ENCODE results near the gene ABCC4. TPM values are rescaled to one million over a fixed set of nuclear protein-coding genes. Genes with fewer than 3 reads are reported as not detected.
"Not testable (repeated sequence)": the region's sequence is repeated elsewhere in the genome, so short reads cannot be mapped to it uniquely, and the experiment has no call there.

The ABCC4 gene
- total RNA-seq, 1 experiment from 2014 or later, result 9.4 TPM

DNA sequence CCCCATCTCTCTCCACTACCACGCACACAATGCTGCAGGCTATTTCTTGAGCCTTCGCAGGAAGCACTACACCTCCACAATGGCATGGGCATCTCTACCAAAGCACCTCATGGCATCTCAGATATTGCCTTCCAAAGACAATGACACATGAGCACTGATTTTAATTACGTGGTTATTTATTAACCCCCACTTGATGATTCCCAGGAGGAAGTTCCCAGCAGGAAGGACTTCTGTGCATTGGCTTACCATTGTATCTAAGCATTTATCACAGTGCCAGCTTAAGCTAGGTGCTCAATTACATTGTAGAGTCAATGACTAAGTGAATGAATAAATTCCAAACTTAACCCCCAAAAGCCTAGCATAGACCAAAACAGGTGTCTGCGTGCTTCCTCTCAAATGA, 101.4 kb downstream of the ABCC4 start:
- no peak for DNase-seq
- Histone ChIP-seq H3K4me3 (no peak overlapping the region), H3K36me3 (peaks cover 8% of the 10 kb centered on the region), H3K9me3 (no peaks in the 10 kb centered on the region), H3K27me3 (no peaks in the 10 kb centered on the region)

GRCh38 chr13:95198606-95199005, 102.6 kb downstream of the ABCC4 start:
- H3K27me3 ChIP-seq, H3K9me3 ChIP-seq, DNase-seq, H3K4me3 ChIP-seq: not testable (repeated sequence)
- H3K36me3 ChIP-seq, result peaks cover 17% of the 10 kb centered on the region

GRCh38 chr13:95197548-95197947, 103.7 kb downstream of the ABCC4 start:
- no peaks in the 10 kb centered on the region for H3K27me3 ChIP-seq
- peaks cover 21% of the 10 kb centered on the region for H3K36me3 ChIP-seq
- no peaks in the 10 kb centered on the region for H3K9me3 ChIP-seq
- no peak overlapping the region for H3K4me3 ChIP-seq
- no peak for DNase-seq

DNA sequence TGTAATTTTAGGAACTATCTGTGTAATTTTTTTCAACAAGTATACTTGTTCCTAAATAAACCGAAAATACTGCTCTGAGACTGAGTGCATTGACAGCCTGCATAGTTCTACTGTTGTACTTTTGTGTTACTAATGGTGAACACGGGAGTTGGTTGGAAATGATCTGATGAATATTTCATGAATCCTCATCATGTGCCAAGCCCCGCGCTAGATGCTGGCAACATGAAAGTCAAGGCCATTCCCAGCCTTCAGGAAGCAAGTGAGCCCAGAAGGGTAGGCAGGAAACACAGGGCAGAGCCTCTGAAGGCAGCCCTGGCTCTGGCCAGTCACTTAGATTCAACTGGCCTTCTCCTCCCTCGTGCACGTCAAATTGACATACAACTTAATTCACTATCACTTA, 106.1 kb downstream of the ABCC4 start:
- Histone ChIP-seq H3K36me3 (peaks cover 21% of the 10 kb centered on the region), H3K27me3 (no peaks in the 10 kb centered on the region), H3K9me3 (no peaks in the 10 kb centered on the region), H3K4me3 (no peak overlapping the region)
- no peak for DNase-seq

DNA sequence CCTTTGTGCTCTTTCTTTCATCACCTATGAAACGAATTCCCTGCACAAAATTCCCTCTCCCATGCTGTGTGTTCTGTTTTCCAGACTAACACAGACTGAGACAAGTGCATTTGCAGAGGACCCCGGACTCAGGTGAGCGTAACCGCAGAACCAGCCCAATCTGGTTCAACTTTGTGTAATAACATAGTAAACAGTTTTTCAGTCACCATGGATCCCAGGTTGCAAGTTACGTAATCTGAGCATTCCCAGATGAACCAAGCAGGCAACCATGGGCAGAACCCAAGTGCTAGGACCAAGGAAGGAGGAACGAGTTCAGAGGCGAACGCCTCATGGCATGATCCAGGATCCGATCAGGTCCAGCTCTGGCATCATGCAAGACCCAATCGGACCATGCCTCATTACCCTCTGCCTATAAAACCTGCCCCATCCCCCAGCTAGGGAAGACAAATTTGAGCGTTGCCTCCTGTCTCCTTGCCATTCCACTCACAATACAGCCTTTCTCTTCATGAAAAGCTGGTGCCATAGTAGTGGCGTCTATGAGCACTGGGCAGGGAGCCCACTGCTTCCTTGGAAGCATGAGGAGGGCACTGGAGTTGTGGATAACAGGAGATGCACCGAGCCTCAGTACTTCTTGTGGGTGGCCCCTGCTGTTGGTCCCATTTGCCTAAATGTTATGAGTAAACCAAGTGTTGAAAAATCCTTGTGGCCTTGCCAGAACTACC, 107.6 kb downstream of the ABCC4 start:
- Histone ChIP-seq H3K36me3 (peaks cover 16% of the 10 kb centered on the region), H3K4me3 (no peak overlapping the region), H3K9me3 (no peaks in the 10 kb centered on the region), H3K27me3 (no peaks in the 10 kb centered on the region)
- no peak for DNase-seq

DNA sequence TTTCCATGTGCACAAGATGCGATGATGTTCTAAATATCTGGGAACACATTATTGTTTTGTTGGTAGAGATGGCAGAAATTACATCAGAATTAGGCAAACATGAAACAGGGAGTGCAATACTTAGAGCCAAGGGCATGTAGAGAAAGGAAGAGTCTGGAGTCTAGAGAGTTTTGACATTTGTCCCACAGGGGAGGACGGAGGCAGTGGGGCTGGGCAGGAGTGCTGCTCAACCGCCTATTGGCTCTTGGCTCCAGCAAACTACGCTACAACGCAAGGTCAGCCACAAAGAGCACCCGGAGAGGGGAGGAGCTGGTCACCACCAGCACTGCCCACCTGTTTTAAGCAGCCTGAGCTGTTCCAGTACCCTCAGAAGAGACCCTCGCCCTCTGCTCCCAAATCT, 108.3 kb downstream of the ABCC4 start:
- DNase-seq, result no peak
- Histone ChIP-seq H3K27me3 (no peaks in the 10 kb centered on the region), H3K36me3 (peaks cover 21% of the 10 kb centered on the region), H3K4me3 (no peak overlapping the region), H3K9me3 (no peaks in the 10 kb centered on the region)

DNA sequence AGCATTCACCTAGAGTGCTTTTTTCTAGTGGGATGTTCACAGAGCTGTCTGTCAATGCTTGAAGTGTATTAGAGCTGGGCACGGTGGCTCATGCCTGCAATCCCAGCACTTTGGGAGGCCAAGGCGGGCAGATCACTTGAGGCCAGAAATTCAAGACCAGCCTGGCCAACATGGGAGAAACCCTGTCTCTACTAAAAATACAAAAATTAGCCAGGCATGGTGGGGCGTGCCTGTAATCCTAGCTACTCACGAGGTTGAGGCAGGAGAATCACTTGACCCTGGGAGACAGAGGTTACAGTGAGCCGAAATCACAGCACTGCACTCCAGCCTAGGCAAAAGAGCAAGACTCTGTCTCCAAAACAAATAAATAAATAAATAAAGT, 108.7 kb downstream of the ABCC4 start:
- DNase-seq, H3K4me3 ChIP-seq, H3K9me3 ChIP-seq: not testable (repeated sequence)

GRCh38 chr13:95191821-95192563, 109.3 kb downstream of the ABCC4 start:
- Histone ChIP-seq H3K4me3 (no peak overlapping the region), H3K9me3 (no peaks in the 10 kb centered on the region), H3K27me3 (no peaks in the 10 kb centered on the region), H3K36me3 (peaks cover 22% of the 10 kb centered on the region)
- peak; percentile 72 for DNase-seq

More for the DNA sequence above, 108.7 kb downstream of the ABCC4 start:
- peaks cover 22% of the 10 kb centered on the region for H3K36me3 ChIP-seq
- not testable (repeated sequence) for H3K27me3 ChIP-seq

GRCh38 chr13:95188128-95188527, 113.1 kb downstream of the ABCC4 start:
- Histone ChIP-seq H3K27me3 (no peaks in the 10 kb centered on the region), H3K4me3 (no peak overlapping the region), H3K36me3 (peaks cover 10% of the 10 kb centered on the region), H3K9me3 (no peaks in the 10 kb centered on the region)
- DNase-seq, result no peak

DNA sequence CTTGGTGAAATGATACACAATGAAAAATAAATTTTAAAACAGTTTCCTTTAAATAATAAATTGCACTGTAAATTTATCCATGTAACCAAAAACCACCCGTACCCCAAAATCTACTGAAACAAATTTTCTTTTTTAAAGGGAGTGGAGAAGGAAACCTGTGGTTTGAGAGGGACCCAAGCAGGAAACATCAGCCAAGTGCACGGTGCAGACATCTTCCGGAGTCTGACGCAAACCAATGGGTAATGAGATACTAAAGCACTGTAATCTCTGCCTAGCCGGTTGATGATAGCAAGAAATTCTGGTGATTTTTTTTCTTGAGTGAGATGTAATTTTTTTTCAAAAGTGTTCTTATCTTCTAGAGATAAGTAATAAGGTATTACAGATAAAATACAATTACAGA, 115.4 kb downstream of the ABCC4 start:
- no peaks in the 10 kb centered on the region for H3K27me3 ChIP-seq
- no peak overlapping the region for H3K4me3 ChIP-seq
- H3K36me3 ChIP-seq, result peaks cover 7% of the 10 kb centered on the region
- no peaks in the 10 kb centered on the region for H3K9me3 ChIP-seq
- DNase-seq, result no peak

GRCh38 chr13:95185311-95185710, 115.9 kb downstream of the ABCC4 start:
- peaks cover 7% of the 10 kb centered on the region for H3K36me3 ChIP-seq
- no peak for DNase-seq
- no peak overlapping the region for H3K4me3 ChIP-seq
- H3K9me3 ChIP-seq, result no peaks in the 10 kb centered on the region
- no peaks in the 10 kb centered on the region for H3K27me3 ChIP-seq

GRCh38 chr13:95184317-95184716, 116.9 kb downstream of the ABCC4 start:
- no peak for DNase-seq
- no peaks in the 10 kb centered on the region for H3K9me3 ChIP-seq
- no peaks in the 10 kb centered on the region for H3K27me3 ChIP-seq
- peaks cover 7% of the 10 kb centered on the region for H3K36me3 ChIP-seq
- no peak overlapping the region for H3K4me3 ChIP-seq

DNA sequence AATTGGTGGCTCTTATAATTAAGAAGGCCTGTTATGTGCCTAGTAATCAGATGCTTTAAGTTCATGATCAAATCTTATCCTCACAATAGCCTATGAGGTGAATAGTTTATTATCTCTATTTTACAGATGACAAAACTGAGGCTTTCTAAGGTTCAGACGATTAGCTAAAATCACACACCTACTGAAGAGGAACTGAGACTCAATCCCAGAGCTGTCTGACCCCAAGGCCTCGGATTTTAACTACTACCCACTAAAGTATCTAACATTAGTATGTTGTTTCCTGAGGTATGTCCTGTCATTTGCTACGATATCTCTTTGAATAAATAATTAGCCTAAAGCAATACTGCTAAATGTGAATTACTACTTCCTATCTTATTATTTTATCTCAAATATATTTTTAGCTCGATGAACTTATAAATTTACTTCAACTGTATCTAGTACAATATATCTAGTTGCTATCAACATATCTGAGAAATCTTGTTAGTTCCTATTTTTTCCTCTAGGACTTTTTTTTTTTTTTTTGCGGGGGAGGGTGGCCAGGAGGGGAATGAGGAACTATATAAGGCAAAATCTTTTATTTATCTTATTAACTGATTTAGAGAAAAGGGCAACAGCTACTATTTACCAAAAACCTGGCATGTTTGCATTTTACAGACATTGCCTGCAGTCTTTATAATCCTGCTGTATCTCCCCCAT, 118.5 kb downstream of the ABCC4 start:
- H3K9me3 ChIP-seq, result no peaks in the 10 kb centered on the region
- no peak overlapping the region for H3K4me3 ChIP-seq
- H3K27me3 ChIP-seq, result no peaks in the 10 kb centered on the region
- H3K36me3 ChIP-seq, result no peaks in the 10 kb centered on the region; the same call in 1 of the 2 replicates
- DNase-seq, result no peak

DNA sequence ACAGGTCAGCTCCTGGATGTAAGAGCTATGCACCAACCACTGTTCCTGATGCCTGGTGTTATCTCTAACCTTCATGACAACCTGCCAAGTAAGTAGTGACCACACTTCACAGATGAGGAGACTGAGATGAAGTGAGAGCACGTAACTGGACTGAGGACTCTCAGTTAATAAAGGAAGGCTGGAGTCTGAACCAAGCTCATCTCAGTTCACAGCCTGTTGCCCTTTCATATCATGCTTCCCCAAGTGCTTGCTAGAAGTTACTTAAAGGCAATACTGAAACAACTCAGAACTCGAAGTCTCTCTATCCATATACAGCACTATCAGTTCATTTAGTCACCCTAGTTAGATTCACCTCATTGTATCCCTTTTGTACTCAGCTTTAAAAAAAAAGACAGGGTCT, 119.7 kb downstream of the ABCC4 start:
- no peaks in the 10 kb centered on the region for H3K9me3 ChIP-seq
- peaks cover 3% of the 10 kb centered on the region; the same call in 1 of the 2 replicates for H3K36me3 ChIP-seq
- no peak for DNase-seq
- no peak overlapping the region for H3K4me3 ChIP-seq
- H3K27me3 ChIP-seq, result no peaks in the 10 kb centered on the region

DNA sequence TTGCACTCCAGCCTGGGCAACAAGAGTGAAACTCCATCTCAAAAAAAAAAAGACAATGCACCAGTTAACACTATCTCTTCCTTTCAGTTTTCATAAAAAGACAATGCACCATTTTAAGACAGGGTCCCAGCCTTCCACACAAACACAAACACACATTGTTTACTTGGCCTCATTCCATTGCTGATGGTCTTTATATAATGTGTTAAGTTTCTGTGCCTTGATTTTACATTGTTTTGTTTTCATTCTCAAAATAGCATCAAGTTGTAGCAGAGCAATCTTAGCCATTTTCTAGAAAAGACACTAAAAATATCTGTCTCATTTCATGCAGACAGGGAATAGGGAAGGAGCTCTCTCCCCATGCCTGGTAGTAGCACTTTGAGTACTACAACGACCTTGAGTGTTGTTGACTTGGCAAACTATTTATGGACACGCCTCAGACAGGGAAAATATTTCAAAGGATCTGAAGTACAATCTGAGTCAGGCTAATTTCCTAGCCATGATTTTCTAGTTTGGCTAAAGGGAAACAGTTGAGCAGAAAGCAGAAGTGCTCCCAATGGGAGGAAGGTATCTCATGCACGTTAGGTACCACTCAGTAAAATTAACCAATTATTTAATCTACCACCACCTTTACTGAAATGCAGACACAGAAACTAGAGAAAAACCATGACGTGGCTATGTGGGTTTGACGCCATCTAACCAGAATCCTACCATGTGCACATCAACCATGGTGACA, 120.6 kb downstream of the ABCC4 start:
- Histone ChIP-seq H3K36me3 (peaks cover 3% of the 10 kb centered on the region; the same call in 1 of the 2 replicates), H3K27me3 (no peaks in the 10 kb centered on the region)
- no peak for DNase-seq

DNA sequence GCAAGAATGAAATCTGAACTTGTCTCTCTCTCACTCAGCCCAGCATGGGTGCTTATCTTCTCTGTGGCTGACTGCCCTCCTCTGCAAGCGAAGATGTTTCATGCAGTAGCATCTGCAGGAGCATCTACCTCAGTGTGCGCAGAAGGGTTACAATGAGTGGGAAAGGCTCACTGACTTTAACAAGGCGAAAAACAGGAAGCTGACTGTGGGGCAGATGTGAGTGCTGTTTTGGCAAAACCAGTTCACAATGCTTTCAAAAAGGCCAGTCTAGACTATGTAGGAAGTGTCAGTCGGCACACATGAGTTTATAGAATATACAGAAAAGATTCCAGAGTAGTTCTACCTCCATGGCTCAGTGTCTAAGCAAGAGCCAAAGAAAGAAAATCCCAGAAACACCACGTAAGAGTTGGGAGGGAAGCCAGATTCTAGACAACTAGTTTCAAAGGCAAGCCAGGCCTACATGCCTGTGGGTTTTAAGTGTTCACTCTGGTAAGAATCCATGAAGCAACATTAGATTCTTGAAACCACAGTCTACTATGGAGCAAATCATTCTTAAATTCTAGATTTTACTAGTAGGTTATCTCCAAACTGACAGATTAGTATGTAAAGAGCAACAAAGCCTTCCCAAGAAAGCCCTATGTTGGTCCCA, 124.5 kb downstream of the ABCC4 start:
- no peak overlapping the region for H3K4me3 ChIP-seq
- no peaks in the 10 kb centered on the region for H3K27me3 ChIP-seq
- no peak for DNase-seq
- no peaks in the 10 kb centered on the region for H3K9me3 ChIP-seq
- H3K36me3 ChIP-seq, result peaks cover 3% of the 10 kb centered on the region

More for the DNA sequence above, 120.6 kb downstream of the ABCC4 start:
- no peak overlapping the region for H3K4me3 ChIP-seq
- no peaks in the 10 kb centered on the region for H3K9me3 ChIP-seq

All from MG63 (cell line).